ENCODE data around the gene DNAJB14.

DNAJB14 gene

GRCh38 chr4:99846891-99847290 is 99.5 kb downstream of the DNAJB14 start:
- H3K27ac ChIP-seq (ENCODE audit: low read length): no peak overlapping the region
- no peak overlapping the region for H3K4me3 ChIP-seq (ENCODE audit: low read depth in 1 of 2, low read length in 2 of 2)
- H3K9me3 ChIP-seq (ENCODE audit: control insufficient read depth in 1 of 2, low read length in 2 of 2): no peaks in the 10 kb centered on the region
- H3K36me3 ChIP-seq (ENCODE audit: control insufficient read depth in 1 of 2, insufficient read depth in 2 of 2, low read length in 2 of 2): no peaks in the 10 kb centered on the region
- H3K27me3 ChIP-seq (ENCODE audit: low read depth, low read length): no peaks in the 10 kb centered on the region
- H3K4me1 ChIP-seq (ENCODE audit: control insufficient read depth in 1 of 2, insufficient read depth in 2 of 2, low read length in 2 of 2): no peaks in the 10 kb centered on the region

All from muscle layer of duodenum (tissue), 2 donors.